Naive B cell (primary cell): ENCODE measurements around the gene CLEC2L. TPM values are rescaled to one million over a fixed set of nuclear protein-coding genes. Genes with fewer than 3 reads are reported as not detected.
"Not testable (repeated sequence)": the region's sequence is repeated elsewhere in the genome, so short reads cannot be mapped to it uniquely, and the experiment has no call there.

Source experiments
- ATAC-seq, 2 donors: fragments of 150-1000 bp; cut with Tn5 transposase; 2 replicates each; pipeline ENCODE4 v1.10.0; 2021; ENCODE audit warnings: low read depth in 2 of 2, mild to moderate bottlenecking in 2 of 2, moderate library complexity in 2 of 2
- DNase-seq: peaks from one replicate; pipeline ENCODE4 v3.0.0; 2022
- H3K27ac Mint-ChIP-seq, 6 donors: one replicate each; pipeline ENCODE4 v1.8.0; 2020 to 2022; ENCODE audit warnings: mild to moderate bottlenecking in 6 of 6, mixed read lengths in 6 of 6, moderate library complexity in 5 of 6, inconsistent platforms in 2 of 6
- H3K27me3 Mint-ChIP-seq, 3 donors: one replicate each; pipeline ENCODE4 v1.8.0; 2021 to 2022; ENCODE audit warnings: mixed read lengths in 3 of 3, mild to moderate bottlenecking in 1 of 3
- H3K36me3 Mint-ChIP-seq, 2 donors: one replicate each; pipeline ENCODE4 v1.8.0; 2020 to 2022; ENCODE audit warnings: mixed read lengths in 2 of 2, inconsistent platforms in 1 of 2, mild to moderate bottlenecking in 1 of 2
- H3K4me1 Mint-ChIP-seq, 3 donors: one replicate each; pipeline ENCODE4 v1.8.0; 2020 to 2022; ENCODE audit warnings: mixed read lengths in 3 of 3, inconsistent platforms in 1 of 3, mild to moderate bottlenecking in 1 of 3, moderate library complexity in 1 of 3
- H3K4me3 Mint-ChIP-seq, 8 donors: one replicate each; pipeline ENCODE4 v1.8.0; 2020 to 2022; ENCODE audit warnings: mild to moderate bottlenecking in 8 of 8, mixed read lengths in 8 of 8, moderate library complexity in 8 of 8, inconsistent platforms in 2 of 8
- H3K9me3 Mint-ChIP-seq, 7 donors: one replicate each; pipeline ENCODE4 v1.8.0; 2020 to 2022; ENCODE audit warnings: mixed read lengths in 7 of 7, mild to moderate bottlenecking in 5 of 7, inconsistent platforms in 2 of 7, moderate library complexity in 1 of 7
- polyA plus RNA-seq, 6 donors: library from polyadenylated mRNA; unstranded; fragments of 300-500 nt; fragmentation: Illumina TruSeq; gene quantifications; one replicate each; pipeline ENCODE4 v1.2.3, GENCODE V29; 2021; ENCODE audit warnings: low read depth in 6 of 6

The CLEC2L gene
- polyA plus RNA-seq, 6 donors from 2014 or later, result not detected

DNA sequence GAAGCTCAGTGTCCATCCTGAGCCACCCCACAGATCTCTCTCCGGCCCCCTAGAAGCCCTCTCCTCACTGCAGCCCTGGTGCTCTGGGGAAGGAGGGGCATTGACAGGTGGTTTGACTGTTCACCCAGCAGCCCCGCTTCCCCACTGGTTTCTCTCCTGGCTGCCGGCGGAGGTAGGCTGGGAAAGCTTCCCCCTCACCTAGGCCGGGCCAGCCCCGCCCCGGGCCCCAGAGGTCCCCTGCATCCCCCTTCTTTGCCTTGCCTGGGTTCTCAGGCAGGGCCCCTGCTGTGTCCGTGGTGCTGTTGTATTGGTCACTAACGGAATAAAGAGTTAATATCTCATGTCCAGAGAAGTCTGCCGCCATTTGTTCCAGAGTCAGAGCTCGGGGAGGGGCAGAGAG is 21.2 kb downstream of the CLEC2L start:
- Mint-ChIP-seq H3K4me1 (no peaks in the 10 kb centered on the region), H3K4me3 (no peak overlapping the region), H3K9me3 (no peaks in the 10 kb centered on the region), H3K27ac (no peak overlapping the region), H3K27me3 (peaks cover 0 to 3% (median 0%) of the 10 kb centered on the region in 3 donors), H3K36me3 (no peaks in the 10 kb centered on the region)
- ATAC-seq, result no peak
- no peak for DNase-seq

DNA sequence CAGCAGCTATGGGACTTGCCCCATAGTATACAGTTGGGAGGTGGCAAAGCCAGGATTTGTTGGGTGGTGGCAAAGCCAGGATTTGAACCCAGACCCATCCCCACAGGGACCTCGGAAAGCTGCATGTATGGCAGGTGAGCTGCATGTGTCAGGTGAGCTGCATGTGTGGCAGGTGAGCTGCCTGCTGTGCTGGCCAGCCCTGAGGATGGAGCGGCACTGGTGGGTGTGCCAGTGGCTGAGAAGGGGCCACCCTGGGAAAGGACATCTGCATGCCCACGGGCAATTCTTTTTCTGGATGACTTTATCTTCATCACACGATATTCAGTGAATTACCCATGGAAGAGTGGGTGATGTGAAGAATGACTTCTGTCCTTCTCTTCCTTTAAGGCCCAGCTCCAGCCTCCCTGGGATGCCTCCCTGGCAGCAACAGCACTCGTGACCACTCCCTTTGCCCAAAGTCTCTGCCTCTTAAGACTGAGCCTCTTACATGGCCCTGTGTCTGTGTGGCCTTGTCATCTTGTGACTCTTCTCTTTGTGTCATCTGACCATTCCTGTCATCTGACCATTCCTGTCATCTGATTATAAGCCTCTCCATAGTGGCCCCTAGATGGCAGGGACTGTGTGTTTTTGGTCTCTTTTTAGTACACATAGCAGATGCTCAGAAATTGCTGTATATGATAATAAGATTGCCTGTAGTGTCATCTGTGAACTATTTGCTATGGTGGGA is 25.0 kb downstream of the CLEC2L start:
- H3K27me3 Mint-ChIP-seq, result peaks cover 0 to 3% (median 0%) of the 10 kb centered on the region in 3 donors
- H3K4me1 Mint-ChIP-seq, result no peaks in the 10 kb centered on the region
- H3K27ac Mint-ChIP-seq, result peak overlapping the region in 1 of 6 donors; percentile 32
- no peaks in the 10 kb centered on the region for H3K9me3 Mint-ChIP-seq
- H3K36me3 Mint-ChIP-seq, result no peaks in the 10 kb centered on the region
- DNase-seq, result no peak
- ATAC-seq, result no peak
- no peak overlapping the region for H3K4me3 Mint-ChIP-seq

DNA sequence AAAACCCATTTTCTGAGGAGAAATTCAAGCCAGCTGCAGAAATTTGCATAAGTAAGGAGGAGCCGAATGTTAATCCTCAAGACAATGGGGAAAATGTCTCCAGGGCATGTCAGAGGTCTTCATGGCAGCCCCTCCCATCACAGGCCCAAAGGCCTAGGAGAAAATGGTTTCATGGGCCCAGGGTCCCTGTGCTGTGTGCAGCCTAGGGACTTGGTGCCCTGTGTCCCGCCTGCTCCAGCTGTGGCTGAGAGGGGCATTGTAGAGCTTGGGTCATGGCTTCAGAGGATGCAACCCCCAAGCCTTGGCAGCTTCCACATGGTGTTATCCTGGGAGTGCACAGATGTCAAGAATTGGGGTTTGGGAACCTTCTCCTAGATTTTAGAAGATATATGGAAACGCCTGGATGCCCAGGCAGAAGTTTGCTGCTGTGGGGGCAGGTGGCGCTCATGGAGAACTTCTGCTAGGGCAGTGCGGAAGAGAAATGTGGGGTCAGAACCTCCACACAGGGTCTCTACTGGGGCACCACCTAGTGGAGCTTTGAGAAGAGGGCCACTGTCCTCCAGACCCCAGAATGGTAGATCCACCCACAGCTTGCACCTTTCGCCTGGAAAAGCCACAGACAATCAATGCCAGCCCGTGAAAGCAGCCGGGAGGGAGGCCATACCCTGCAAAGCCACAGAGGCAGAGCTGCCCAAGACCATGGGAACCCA is 30.7 kb downstream of the CLEC2L start:
- ATAC-seq, H3K9me3 Mint-ChIP-seq, H3K4me3 Mint-ChIP-seq, H3K36me3 Mint-ChIP-seq, H3K27ac Mint-ChIP-seq, DNase-seq, H3K4me1 Mint-ChIP-seq: not testable (repeated sequence)
- H3K27me3 Mint-ChIP-seq, result peaks cover 0 to 21% (median 4%) of the 10 kb centered on the region in 3 donors

GRCh38 chr7:139557857-139558581 is 34.5 kb downstream of the CLEC2L start:
- Mint-ChIP-seq H3K4me1 (peaks cover 0 to 5% (median 0%) of the 10 kb centered on the region in 3 donors), H3K4me3 (no peak overlapping the region), H3K36me3 (peaks cover 0 to 16% of the 10 kb centered on the region in 2 donors), H3K27ac (peak overlapping the region in 1 of 6 donors; percentile 58), H3K27me3 (peaks cover 0 to 27% (median 11%) of the 10 kb centered on the region in 3 donors), H3K9me3 (peaks cover 0 to 11% (median 2%) of the 10 kb centered on the region in 7 donors)
- ATAC-seq (no peak), DNase-seq (no peak)

GRCh38 chr7:139559364-139560105 is 36.0 kb downstream of the CLEC2L start:
- Mint-ChIP-seq H3K4me3 (peak overlapping the region in 1 of 8 donors; percentile 21), H3K27ac (peak overlapping the region in 1 of 6 donors; percentile 32), H3K9me3 (peaks cover 0 to 11% (median 2%) of the 10 kb centered on the region in 7 donors), H3K4me1 (peaks cover 0 to 8% (median 0%) of the 10 kb centered on the region in 3 donors), H3K27me3 (peaks cover 0 to 27% (median 11%) of the 10 kb centered on the region in 3 donors), H3K36me3 (peaks cover 0 to 16% of the 10 kb centered on the region in 2 donors)
- ATAC-seq (no peak), DNase-seq (no peak)

GRCh38 chr7:139560199-139560598 is 36.7 kb downstream of the CLEC2L start:
- Mint-ChIP-seq H3K27me3 (peaks cover 0 to 21% (median 11%) of the 10 kb centered on the region in 3 donors), H3K9me3 (peaks cover 0 to 11% (median 2%) of the 10 kb centered on the region in 7 donors), H3K36me3 (peaks cover 0 to 16% of the 10 kb centered on the region in 2 donors), H3K27ac (no peak overlapping the region), H3K4me1 (peaks cover 0 to 8% (median 0%) of the 10 kb centered on the region in 3 donors), H3K4me3 (no peak overlapping the region)
- DNase-seq, result no peak
- ATAC-seq, result no peak

DNA sequence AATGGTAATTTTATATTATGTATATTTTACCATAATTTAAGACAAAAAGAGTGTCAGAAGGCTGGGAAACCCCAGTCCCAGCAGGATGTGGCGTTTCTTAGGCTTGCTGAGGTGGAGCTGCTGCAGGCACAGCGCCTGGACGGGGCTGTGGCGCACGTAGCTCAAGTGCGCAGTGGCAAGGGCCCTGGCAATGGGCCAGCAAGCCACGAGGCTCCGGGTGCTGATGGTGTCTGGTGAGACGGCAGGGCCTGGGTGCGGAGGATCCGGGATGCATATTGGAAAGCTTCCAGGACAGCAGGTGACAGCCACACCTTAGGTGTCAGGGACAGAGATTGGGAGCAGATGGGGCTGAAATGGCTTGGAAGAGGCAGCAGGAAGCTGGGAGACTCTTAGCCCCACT is 37.2 kb downstream of the CLEC2L start:
- peaks cover 0 to 11% (median 2%) of the 10 kb centered on the region in 7 donors for H3K9me3 Mint-ChIP-seq
- DNase-seq (no peak), ATAC-seq (no peak)
- H3K27ac Mint-ChIP-seq, result no peak overlapping the region
- H3K27me3 Mint-ChIP-seq, result peaks cover 0 to 19% (median 11%) of the 10 kb centered on the region in 3 donors
- H3K4me1 Mint-ChIP-seq, result peaks cover 0 to 8% (median 0%) of the 10 kb centered on the region in 3 donors
- peaks cover 0 to 16% of the 10 kb centered on the region in 2 donors for H3K36me3 Mint-ChIP-seq
- H3K4me3 Mint-ChIP-seq, result no peak overlapping the region

DNA sequence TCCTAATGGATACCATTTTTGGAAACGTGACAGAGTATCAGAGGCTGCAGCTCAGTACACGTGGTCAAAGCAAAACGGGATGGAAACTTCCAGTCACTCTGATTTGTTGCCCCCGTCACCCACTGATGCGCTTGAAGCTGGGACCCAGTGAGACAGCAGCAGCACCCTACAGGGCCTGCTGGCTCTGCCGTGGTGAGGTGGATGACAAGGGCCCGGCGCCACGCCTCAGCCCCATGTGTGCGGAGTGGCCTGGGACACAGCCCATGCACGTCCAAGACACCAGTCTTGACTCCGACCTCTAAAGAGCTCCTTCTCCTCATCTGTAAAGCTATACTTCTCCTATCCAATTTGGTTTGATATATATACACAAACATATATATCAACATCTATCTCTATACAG is 39.0 kb downstream of the CLEC2L start:
- Mint-ChIP-seq H3K36me3 (peaks cover 0 to 16% of the 10 kb centered on the region in 2 donors), H3K27me3 (peaks cover 0 to 17% (median 11%) of the 10 kb centered on the region in 3 donors), H3K4me3 (no peak overlapping the region), H3K4me1 (peaks cover 0 to 8% (median 0%) of the 10 kb centered on the region in 3 donors), H3K27ac (peak overlapping the region in 1 of 6 donors; percentile 65), H3K9me3 (peaks cover 0 to 11% (median 2%) of the 10 kb centered on the region in 7 donors)
- DNase-seq, result no peak
- no peak for ATAC-seq

DNA sequence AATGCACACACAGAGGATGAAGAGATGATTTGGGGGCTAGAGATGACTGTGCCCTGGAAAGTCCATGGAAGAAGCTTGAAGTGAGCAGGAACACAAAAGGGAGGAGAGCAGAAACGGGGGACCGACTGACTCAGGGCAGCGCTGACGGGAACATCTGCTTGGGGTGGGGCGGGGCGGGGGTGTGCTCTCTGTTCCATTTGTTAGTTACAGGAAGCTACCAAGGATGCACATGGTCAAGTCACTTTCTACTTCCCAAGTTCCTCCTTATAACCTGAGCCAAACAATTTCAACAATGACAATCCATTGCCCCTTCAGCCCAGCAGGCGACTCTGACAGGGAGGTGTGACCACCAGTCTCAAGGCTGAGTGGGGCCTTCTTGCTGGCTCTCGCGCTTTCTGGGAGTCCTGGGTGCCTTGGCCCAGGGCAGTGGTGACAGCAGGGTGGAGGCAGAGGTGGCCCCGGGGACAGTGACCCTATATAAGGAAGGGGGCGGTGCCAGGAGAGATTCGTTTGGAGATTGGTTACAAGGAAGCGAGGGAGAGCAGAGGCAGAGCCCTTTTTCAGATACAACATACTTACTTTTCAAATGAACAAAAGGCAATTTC is 39.6 kb downstream of the CLEC2L start:
- Mint-ChIP-seq H3K9me3 (peaks cover 0 to 11% (median 2%) of the 10 kb centered on the region in 7 donors), H3K4me3 (no peak overlapping the region), H3K27ac (peak overlapping the region in 2 of 6 donors; percentile 65 to 95), H3K27me3 (peaks cover 0 to 12% (median 11%) of the 10 kb centered on the region in 3 donors), H3K36me3 (peaks cover 1 to 21% of the 10 kb centered on the region in 2 donors), H3K4me1 (peaks cover 0 to 8% (median 0%) of the 10 kb centered on the region in 3 donors)
- DNase-seq, result no peak
- ATAC-seq, result no peak

GRCh38 chr7:139563856-139564255 is 40.4 kb downstream of the CLEC2L start:
- peaks cover 0 to 8% (median 0%) of the 10 kb centered on the region in 3 donors for H3K4me1 Mint-ChIP-seq
- DNase-seq, result no peak
- peaks cover 0 to 11% (median 2%) of the 10 kb centered on the region in 7 donors for H3K9me3 Mint-ChIP-seq
- peaks cover 0 to 9% (median 9%) of the 10 kb centered on the region in 3 donors for H3K27me3 Mint-ChIP-seq
- no peak overlapping the region for H3K4me3 Mint-ChIP-seq
- H3K36me3 Mint-ChIP-seq, result peaks cover 5 to 26% of the 10 kb centered on the region in 2 donors
- peak overlapping the region in 1 of 6 donors; percentile 39 for H3K27ac Mint-ChIP-seq
- no peak for ATAC-seq

- Mint-ChIP-seq H3K4me3 (no peak overlapping the region), H3K9me3 (no peaks in the 10 kb centered on the region), H3K27ac (peak overlapping the region in 2 of 6 donors; percentile 30 to 51), H3K36me3 (peaks cover 5 to 10% of the 10 kb centered on the region in 2 donors), H3K4me1 (peaks cover 0 to 8% (median 0%) of the 10 kb centered on the region in 3 donors), H3K27me3 (no peaks in the 10 kb centered on the region)
- ATAC-seq (no peak), DNase-seq (no peak)
Measured at GRCh38 chr7:139566075-139566474, 42.6 kb downstream of the CLEC2L start.
